Spleen (tissue), 7 donors: ENCODE results near the gene KIF5A.

Experiments used
- CTCF ChIP-seq, 11 experiments: fragments of 200-600 bp in 7 of 11; fragments of 450-650 bp in 4 of 11; sonication (generic) in 4 of 11; IDR thresholded peaks in 8 of 11; conservative IDR thresholded peaks in 3 of 11; 1 replicate in 7 of 11; 2 replicates in 4 of 11; pipeline versions ENCODE4 v1.4.0 to v1.8.0; 2016 to 2021; ENCODE audit warnings: antibody characterized with exemption in 11 of 11, inconsistent platforms in 4 of 11, mild to moderate bottlenecking in 1 of 11
- POLR2A ChIP-seq, 3 donors: fragments of 450-650 bp; IDR thresholded peaks; one replicate each; pipeline ENCODE4 v1.5.1; 2017; ENCODE audit warnings: antibody characterized with exemption in 3 of 3, mild to moderate bottlenecking in 1 of 3
- donor health status: DM: no; HTN: no; CAD: no; lungs with moderate emphysema.
- donor health status: DM: no; HTN: no; CAD: no.
- donor health status: DM: no; HTN: no; CAD: no.

GRCh38 chr12:57548488-57548887, 1.4 kb upstream of the KIF5A start:
- TF ChIP-seq CTCF (IDR thresholded peaks at IDR 0.05 in 8 of 11, conservative IDR thresholded peaks at IDR 0.05 in 3 of 11), result no peak
- TF ChIP-seq POLR2A (IDR thresholded peaks at IDR 0.05), result no peak
